HEK293T (cell line): Measurements from ENCODE around the gene PDIA6.

Experiments
- CTCF ChIA-PET: fragments of 350-600 bp; formaldehyde crosslinking; extraction: SDS; loops from one replicate; lab custom pipeline; 2021; ENCODE audit warnings: antibody characterized with exemption, inconsistent platforms; lab: Yijun Ruan, JAX
- POLR2A ChIA-PET: fragments of 350-600 bp; formaldehyde crosslinking; extraction: SDS; loops from one replicate; lab custom pipeline; 2020; ENCODE audit warnings: antibody characterized with exemption, inconsistent platforms; lab: Yijun Ruan, JAX
- DNase-seq: peaks from one replicate; pipeline ENCODE4 v3.0.0; 2012; ENCODE audit warnings: mixed read lengths; ENCODE audit errors: extremely low spot score
- ARNT ChIP-seq: fragments of 450-650 bp; IDR thresholded peaks from 2 replicates; pipeline ENCODE4 v1.6.1; 2017; ENCODE audit warnings: mild to moderate bottlenecking
- BHLHE40 ChIP-seq: fragments of 450-650 bp; IDR thresholded peaks from 2 replicates; pipeline ENCODE4 v1.6.1; 2016; ENCODE audit warnings: mild to moderate bottlenecking, moderate library complexity, borderline replicate concordance
- CTBP1 ChIP-seq: fragments of 450-650 bp; IDR thresholded peaks from 2 replicates; pipeline ENCODE4 v1.6.1; 2016; ENCODE audit warnings: borderline replicate concordance
- ELF4 ChIP-seq: fragments of 450-650 bp; IDR thresholded peaks from 2 replicates; pipeline ENCODE4 v1.6.1; 2017; ENCODE audit warnings: antibody characterized with exemption
- FOXA1 ChIP-seq: fragments of 450-650 bp; IDR thresholded peaks from 2 replicates; pipeline ENCODE4 v1.6.1; 2016; ENCODE audit warnings: mild to moderate bottlenecking
- FOXK2 ChIP-seq: fragments of 450-650 bp; IDR thresholded peaks from 2 replicates; pipeline ENCODE4 v1.6.1; 2016; ENCODE audit warnings: mild to moderate bottlenecking
- FOXM1 ChIP-seq: fragments of 450-650 bp; IDR thresholded peaks from 2 replicates; pipeline ENCODE4 v1.6.1; 2017; ENCODE audit warnings: mild to moderate bottlenecking, borderline replicate concordance
- HDGF ChIP-seq: fragments of 450-650 bp; IDR thresholded peaks from 2 replicates; pipeline ENCODE4 v1.6.1; 2017; ENCODE audit warnings: antibody characterized with exemption, borderline replicate concordance
- L3MBTL2 ChIP-seq: fragments of 450-650 bp; conservative IDR thresholded peaks from 2 replicates; pipeline ENCODE4 v1.6.1; 2016; ENCODE audit warnings: mild to moderate bottlenecking
- LEF1 ChIP-seq: fragments of 450-650 bp; IDR thresholded peaks from 2 replicates; pipeline ENCODE4 v1.6.1; 2017; ENCODE audit warnings: mild to moderate bottlenecking, borderline replicate concordance
- NFRKB ChIP-seq: fragments of 450-650 bp; IDR thresholded peaks from 2 replicates; pipeline ENCODE4 v1.6.1; 2016; ENCODE audit warnings: mild to moderate bottlenecking, moderate library complexity
- SP1 ChIP-seq: fragments of 450-650 bp; IDR thresholded peaks from 2 replicates; pipeline ENCODE4 v1.6.1; 2017
- SUZ12 ChIP-seq: fragments of 450-650 bp; IDR thresholded peaks from 2 replicates; pipeline ENCODE4 v1.6.1; 2016; ENCODE audit warnings: mild to moderate bottlenecking
- TARDBP ChIP-seq: fragments of 450-650 bp; IDR thresholded peaks from 2 replicates; pipeline ENCODE4 v1.6.1; 2016
- ZNF384 ChIP-seq: fragments of 450-650 bp; IDR thresholded peaks from 2 replicates; pipeline ENCODE4 v1.6.1; 2016
- TF ChIP-seq, protein P1 (sequence below): fragments of 450-650 bp; IDR thresholded peaks from 2 replicates; pipeline ENCODE4 v1.6.1; 2016

Gene PDIA6

DNA sequence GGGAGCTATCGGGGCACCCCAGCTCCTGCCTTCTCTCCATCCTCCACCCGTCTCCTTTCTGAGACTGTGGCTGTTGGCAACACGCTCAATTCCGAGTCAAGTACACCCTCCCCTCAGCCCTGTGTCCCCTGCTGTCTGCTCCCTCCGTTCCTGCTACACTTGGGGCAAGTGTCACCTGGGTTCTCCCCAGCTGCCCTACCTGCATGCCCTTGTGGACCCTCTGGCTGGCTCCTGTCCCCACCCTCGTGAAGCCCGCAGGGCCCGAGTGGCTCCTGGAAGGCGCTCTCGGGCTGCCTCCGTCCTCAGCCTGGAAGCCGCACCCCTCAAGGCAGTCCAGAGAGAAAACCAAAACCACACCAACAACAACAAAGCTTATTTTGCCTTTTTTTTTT, 33.9 kb downstream of the PDIA6 start:
- DNase-seq, result no peak
- ChIA-PET POLR2A (no interaction called here), CTCF (no interaction called here)
- TF ChIP-seq SP1, result no peak
- no peak for TF ChIP-seq ELF4
- no peak for TF ChIP-seq FOXM1
- no peak for TF ChIP-seq CTBP1
- TF ChIP-seq, protein P1, sequence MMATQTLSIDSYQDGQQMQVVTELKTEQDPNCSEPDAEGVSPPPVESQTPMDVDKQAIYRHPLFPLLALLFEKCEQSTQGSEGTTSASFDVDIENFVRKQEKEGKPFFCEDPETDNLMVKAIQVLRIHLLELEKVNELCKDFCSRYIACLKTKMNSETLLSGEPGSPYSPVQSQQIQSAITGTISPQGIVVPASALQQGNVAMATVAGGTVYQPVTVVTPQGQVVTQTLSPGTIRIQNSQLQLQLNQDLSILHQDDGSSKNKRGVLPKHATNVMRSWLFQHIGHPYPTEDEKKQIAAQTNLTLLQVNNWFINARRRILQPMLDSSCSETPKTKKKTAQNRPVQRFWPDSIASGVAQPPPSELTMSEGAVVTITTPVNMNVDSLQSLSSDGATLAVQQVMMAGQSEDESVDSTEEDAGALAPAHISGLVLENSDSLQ, result no peak
- no peak for TF ChIP-seq SUZ12
- no peak for TF ChIP-seq BHLHE40
- TF ChIP-seq FOXA1, result no peak

DNA sequence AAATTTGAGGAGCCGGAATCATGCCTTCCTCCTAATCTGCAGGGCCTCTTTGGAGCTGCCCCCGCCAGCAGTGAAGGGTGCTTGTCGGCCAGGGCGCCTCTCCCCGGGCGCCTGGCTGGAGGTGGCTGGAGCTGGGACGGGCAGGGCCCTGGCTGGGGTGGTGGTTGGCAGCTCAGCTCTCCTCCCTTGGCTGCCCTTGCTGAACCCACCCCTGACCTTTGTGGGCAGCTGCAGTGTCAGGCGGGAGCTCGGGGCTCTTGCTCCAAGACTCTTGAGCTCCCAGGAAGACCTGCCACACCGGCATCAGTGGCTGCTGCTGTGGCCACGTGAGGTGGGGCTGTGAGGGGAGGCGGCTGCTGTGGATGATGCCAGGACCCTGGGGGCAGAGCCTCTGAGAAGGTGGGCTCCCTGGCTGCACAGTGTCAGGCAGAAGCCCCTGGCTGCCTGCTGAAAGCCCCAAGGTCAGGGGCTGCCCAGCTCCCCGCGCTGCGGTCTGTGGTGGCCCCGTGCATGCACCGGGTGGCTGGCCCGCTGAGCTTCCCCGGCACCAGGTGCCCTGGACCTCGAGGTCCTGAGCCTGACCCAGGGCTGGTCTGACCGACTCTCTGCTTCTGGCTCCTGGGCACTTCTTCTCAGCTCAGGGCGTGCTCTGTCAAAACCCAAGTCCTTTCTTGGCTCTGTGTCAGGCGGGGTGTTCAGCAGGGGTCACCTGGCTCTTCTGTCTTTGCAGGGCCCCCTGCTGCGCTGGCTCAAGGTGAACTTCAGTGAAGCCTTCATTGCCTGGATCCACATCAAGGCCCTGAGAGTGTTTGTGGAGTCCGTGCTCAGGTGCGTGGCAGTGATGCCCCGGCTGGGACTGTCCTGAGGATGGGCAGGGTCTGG, 34.5 kb downstream of the PDIA6 start:
- CTCF ChIA-PET, result no interaction called here
- POLR2A ChIA-PET, result interaction anchor here (1.2 kb wide), 1 partner anchor 34 kb away, joined by 3 read pairs; no protein-coding TSS in a partner anchor
- DNase-seq, result no peak
- TF ChIP-seq L3MBTL2 (no peak), HDGF (no peak), LEF1 (no peak), NFRKB (no peak), FOXA1 (no peak), BHLHE40 (no peak), FOXM1 (no peak), ZNF384 (no peak), CTBP1 (no peak), SUZ12 (no peak)
- TF ChIP-seq, protein P1, result no peak

DNA sequence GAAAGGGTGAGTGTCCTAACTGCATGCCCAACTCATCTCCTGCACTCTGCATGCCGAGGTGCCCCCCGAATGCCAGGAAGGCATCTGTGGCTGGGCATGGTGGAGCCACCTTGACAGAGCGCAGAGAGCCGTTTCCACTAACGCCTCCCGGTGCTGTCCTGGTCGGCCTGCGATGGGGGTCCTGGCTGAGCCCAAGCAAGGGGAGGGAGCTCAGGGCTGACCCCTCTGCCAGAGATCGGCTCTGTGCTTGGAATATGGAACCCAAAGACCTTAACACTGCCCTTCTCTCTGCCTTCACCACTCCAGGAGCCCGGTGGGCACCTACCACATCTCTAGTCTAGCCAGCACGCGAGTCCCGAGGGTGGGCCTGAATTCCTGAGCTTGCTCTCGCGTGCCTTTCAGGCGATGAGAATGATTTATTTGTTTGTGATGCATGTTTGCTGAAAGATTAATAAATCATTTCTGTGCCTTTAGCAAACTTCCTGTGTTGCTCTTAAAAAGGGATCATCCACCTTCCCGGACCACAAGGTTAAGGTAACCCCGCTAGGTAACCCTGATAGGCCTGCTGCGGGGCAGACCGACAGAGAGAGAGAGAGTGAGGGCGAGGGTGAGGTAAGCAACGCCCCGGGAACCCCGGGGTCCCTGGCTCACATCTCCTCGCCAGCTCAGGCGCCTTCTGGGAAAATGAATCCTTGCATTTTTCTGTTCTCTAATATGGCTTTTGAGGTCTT, 35.3 kb downstream of the PDIA6 start:
- ChIA-PET POLR2A (interaction anchor here (1.2 kb wide), 1 partner anchor 35 kb away, joined by 3 read pairs; no protein-coding TSS in a partner anchor), CTCF (no interaction called here)
- DNase-seq, result no peak
- TF ChIP-seq ZNF384 (no peak), NFRKB (no peak)

DNA sequence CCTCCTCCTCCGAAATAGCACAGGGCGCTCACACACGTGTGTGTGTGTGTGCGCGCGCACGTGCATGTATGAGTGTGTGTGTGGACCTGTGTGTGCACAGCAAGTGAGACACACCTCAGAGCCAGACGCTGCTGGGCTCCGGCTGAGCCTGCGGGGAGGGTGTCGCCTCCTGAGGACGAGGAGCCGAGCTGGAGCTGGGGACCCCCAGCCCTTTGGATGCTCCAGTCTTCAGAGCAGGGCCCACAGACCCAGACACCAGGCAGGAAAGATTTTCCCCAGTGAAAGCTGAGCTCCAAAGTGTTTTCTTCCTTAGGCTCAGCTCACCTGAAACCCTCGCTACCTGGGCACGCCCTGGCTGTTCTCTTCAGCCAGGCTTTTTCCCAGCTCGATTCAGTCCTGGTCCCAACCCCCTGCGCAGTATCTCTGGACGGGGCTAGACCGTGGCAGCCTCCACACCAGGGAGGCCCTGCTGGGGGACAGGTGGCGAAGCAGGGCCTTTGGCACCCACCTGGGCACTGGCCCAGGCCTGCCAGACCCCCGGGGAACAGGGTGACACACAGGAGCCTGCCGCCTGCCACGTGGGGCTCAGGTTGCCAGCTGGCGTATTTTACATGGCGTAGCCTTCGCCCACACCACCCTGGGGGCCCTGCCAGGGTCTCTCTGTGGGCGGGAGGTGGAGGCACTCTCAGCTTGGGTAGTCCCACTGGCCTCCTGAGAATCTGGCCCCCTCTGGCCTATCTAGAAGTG, 36.2 kb downstream of the PDIA6 start:
- POLR2A ChIA-PET, result no interaction called here
- TF ChIP-seq, protein P1, result no peak
- TF ChIP-seq L3MBTL2 (no peak), SP1 (no peak), ARNT (no peak), TARDBP (no peak), FOXM1 (no peak), HDGF (no peak), LEF1 (no peak), BHLHE40 (no peak), SUZ12 (no peak), NFRKB (no peak)
- CTCF ChIA-PET, result no interaction called here
- DNase-seq, result no peak

DNA sequence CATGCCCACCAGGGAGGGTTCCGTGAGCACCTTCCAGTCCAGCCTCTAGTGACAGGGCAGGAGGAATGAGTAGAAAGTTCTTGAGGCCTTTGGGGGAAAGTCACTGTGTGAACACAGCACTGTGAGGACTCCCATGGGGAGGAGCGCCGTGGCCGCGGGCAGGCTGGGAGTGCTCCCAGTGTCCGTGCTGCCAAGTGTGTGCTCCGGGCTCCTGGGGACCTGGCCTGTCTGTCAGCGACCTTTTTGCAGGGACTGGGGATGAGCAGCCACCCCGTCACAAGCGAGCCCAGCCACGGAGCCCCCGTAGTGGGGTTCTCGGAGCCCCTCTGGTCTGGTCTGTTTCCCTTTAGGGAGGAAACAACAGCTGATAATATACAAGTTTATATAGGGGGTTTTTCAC, 36.8 kb downstream of the PDIA6 start:
- POLR2A ChIA-PET, result no interaction called here
- no peak for DNase-seq
- CTCF ChIA-PET, result no interaction called here
- TF ChIP-seq LEF1, result no peak
- TF ChIP-seq TARDBP, result no peak
- no peak for TF ChIP-seq ELF4
- no peak for TF ChIP-seq FOXA1
- TF ChIP-seq FOXM1, result no peak
- TF ChIP-seq HDGF, result no peak
- TF ChIP-seq ARNT, result no peak
- no peak for TF ChIP-seq CTBP1
- no peak for TF ChIP-seq BHLHE40
- no peak for TF ChIP-seq SUZ12
- no peak for TF ChIP-seq ZNF384
- TF ChIP-seq L3MBTL2, result no peak
- no peak for TF ChIP-seq FOXK2
- no peak for TF ChIP-seq SP1
- TF ChIP-seq NFRKB, result no peak
